Keratinocyte (primary cell): ENCODE data around the gene NAALADL2.

Experiments used
- CTCF ChIP-seq, 3 experiments: IDR thresholded peaks in 1 of 3; conservative IDR thresholded peaks in 1 of 3; optimal IDR thresholded peaks in 1 of 3; 2 replicates in 2 of 3; 3 replicates in 1 of 3; pipeline versions ENCODE3 to v1.5.1; 2011; ENCODE audit warnings: low read length in 3 of 3, mild to moderate bottlenecking in 3 of 3, moderate library complexity in 2 of 3, control low read depth in 1 of 3, inconsistent platforms in 1 of 3; ENCODE audit not compliant: insufficient read depth in 2 of 3; ENCODE audit errors: extremely low read depth in 1 of 3
- EZH2 ChIP-seq: IDR thresholded peaks from one replicate; pipeline ENCODE4 v1.6.1; 2012; ENCODE audit warnings: inconsistent platforms, mild to moderate bottlenecking, low read length, moderate library complexity

GRCh38 chr3:175198991-175199783 is 340.1 kb downstream of the NAALADL2 start:
- TF ChIP-seq CTCF (optimal IDR thresholded peaks at IDR 0.05 in 1 of 3, IDR thresholded peaks at IDR 0.05 in 1 of 3, conservative IDR thresholded peaks at IDR 0.05 in 1 of 3; ENCODE audit: extremely low read depth in 1 of 3, insufficient read depth in 2 of 3, low read length in 3 of 3) (no peak), EZH2 (no peak)
